ENCODE measurements around the gene RAI1. TPM values are rescaled to one million over a fixed set of nuclear protein-coding genes. Genes with fewer than 3 reads are reported as not detected.

The RAI1 gene
- total and polyA plus RNA-seq, 2 of the 13 experiments (the other 11 are each of a cell fraction or from before 2014, with no cell fraction given) = 3.4 to 5.2 TPM

DNA sequence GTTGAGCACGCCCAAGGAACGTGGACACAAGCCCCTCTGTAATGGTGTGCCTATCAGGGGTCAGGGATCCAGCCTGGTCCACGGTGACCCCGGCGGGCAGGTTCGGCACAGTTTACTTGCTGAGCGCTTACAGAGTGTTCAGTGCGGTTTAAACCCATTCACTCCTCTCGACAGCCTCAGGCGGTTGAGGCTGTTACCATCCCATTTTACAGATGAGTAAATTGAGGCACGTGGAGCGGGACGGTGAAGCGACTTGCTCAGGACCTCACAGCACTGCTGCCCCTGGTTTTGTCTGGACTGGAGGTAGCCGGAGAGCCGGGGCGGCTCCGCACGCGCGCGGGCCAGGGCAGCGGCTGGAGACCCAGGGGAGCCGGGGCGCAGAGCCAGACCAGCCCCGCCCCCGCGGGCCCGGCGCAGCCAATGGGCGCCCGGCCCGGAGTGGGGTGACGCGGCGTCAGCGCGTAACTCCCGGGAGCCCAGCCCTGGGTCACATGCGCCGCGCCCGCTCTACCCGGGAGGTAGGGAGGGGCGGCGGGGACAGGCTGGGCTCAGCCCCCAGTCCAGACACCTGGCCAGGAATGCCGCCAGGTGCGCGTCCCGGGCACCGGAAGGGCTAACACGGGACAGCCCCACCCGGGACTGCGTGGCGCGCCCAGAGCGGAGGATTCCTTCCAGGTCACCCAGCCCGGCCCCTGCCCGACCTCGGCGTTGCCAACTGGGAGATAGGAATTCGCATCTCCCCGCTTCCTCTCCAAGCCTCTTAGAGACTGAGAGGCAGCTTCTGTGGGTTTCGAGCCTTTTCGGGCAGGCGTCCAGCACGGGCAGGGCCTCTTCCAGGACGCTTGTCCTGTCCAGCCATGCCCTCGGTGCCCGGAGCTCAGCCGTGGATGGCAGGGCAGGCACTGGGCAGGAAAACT lies 158.8 kb downstream of the RAI1 start (continued):
- TF ChIP-seq, protein P1, sequence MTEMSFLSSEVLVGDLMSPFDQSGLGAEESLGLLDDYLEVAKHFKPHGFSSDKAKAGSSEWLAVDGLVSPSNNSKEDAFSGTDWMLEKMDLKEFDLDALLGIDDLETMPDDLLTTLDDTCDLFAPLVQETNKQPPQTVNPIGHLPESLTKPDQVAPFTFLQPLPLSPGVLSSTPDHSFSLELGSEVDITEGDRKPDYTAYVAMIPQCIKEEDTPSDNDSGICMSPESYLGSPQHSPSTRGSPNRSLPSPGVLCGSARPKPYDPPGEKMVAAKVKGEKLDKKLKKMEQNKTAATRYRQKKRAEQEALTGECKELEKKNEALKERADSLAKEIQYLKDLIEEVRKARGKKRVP (CRISPR knock-in tag; IDR thresholded peaks at IDR 0.05) = peak in 1 of 2 experiments; percentile 62; a peak in 2 of 4 replicates
- peak; percentile 74 for TF ChIP-seq TEAD3 (CRISPR knock-in tag; optimal IDR thresholded peaks at IDR 0.05; ENCODE audit: borderline replicate concordance)
- TF ChIP-seq ZNF747 (CRISPR knock-in tag; IDR thresholded peaks at IDR 0.05; ENCODE audit: borderline replicate concordance) = no peak
- TF ChIP-seq, protein P2, sequence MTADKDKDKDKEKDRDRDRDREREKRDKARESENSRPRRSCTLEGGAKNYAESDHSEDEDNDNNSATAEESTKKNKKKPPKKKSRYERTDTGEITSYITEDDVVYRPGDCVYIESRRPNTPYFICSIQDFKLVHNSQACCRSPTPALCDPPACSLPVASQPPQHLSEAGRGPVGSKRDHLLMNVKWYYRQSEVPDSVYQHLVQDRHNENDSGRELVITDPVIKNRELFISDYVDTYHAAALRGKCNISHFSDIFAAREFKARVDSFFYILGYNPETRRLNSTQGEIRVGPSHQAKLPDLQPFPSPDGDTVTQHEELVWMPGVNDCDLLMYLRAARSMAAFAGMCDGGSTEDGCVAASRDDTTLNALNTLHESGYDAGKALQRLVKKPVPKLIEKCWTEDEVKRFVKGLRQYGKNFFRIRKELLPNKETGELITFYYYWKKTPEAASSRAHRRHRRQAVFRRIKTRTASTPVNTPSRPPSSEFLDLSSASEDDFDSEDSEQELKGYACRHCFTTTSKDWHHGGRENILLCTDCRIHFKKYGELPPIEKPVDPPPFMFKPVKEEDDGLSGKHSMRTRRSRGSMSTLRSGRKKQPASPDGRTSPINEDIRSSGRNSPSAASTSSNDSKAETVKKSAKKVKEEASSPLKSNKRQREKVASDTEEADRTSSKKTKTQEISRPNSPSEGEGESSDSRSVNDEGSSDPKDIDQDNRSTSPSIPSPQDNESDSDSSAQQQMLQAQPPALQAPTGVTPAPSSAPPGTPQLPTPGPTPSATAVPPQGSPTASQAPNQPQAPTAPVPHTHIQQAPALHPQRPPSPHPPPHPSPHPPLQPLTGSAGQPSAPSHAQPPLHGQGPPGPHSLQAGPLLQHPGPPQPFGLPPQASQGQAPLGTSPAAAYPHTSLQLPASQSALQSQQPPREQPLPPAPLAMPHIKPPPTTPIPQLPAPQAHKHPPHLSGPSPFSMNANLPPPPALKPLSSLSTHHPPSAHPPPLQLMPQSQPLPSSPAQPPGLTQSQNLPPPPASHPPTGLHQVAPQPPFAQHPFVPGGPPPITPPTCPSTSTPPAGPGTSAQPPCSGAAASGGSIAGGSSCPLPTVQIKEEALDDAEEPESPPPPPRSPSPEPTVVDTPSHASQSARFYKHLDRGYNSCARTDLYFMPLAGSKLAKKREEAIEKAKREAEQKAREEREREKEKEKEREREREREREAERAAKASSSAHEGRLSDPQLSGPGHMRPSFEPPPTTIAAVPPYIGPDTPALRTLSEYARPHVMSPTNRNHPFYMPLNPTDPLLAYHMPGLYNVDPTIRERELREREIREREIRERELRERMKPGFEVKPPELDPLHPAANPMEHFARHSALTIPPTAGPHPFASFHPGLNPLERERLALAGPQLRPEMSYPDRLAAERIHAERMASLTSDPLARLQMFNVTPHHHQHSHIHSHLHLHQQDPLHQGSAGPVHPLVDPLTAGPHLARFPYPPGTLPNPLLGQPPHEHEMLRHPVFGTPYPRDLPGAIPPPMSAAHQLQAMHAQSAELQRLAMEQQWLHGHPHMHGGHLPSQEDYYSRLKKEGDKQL (CRISPR knock-in tag; IDR thresholded peaks at IDR 0.05; ENCODE audit: low read depth) = no peak
- TF ChIP-seq NFIB (CRISPR knock-in tag; IDR thresholded peaks at IDR 0.05; ENCODE audit: borderline replicate concordance) = no peak
- TF ChIP-seq RXRB (CRISPR knock-in tag; IDR thresholded peaks at IDR 0.05; ENCODE audit: borderline replicate concordance) = peak; percentile 66
- TF ChIP-seq ZNF251 (CRISPR knock-in tag; IDR thresholded peaks at IDR 0.05) = no peak
- TF ChIP-seq RFX3 (CRISPR knock-in tag; IDR thresholded peaks at IDR 0.05) = no peak
- TF ChIP-seq, protein P3, sequence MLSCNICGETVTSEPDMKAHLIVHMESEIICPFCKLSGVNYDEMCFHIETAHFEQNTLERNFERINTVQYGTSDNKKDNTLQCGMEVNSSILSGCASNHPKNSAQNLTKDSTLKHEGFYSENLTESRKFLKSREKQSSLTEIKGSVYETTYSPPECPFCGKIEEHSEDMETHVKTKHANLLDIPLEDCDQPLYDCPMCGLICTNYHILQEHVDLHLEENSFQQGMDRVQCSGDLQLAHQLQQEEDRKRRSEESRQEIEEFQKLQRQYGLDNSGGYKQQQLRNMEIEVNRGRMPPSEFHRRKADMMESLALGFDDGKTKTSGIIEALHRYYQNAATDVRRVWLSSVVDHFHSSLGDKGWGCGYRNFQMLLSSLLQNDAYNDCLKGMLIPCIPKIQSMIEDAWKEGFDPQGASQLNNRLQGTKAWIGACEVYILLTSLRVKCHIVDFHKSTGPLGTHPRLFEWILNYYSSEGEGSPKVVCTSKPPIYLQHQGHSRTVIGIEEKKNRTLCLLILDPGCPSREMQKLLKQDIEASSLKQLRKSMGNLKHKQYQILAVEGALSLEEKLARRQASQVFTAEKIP (CRISPR knock-in tag; IDR thresholded peaks at IDR 0.05; ENCODE audit: borderline replicate concordance) = no peak
- TF ChIP-seq ZNF326 (CRISPR knock-in tag; IDR thresholded peaks at IDR 0.05; ENCODE audit: borderline replicate concordance) = no peak
- TF ChIP-seq CAMTA2 (CRISPR knock-in tag; IDR thresholded peaks at IDR 0.05; ENCODE audit: borderline replicate concordance) = peak; percentile 70; the same call in 1 of the 2 replicates
- TF ChIP-seq SNAPC2 (CRISPR knock-in tag; IDR thresholded peaks at IDR 0.05) = peak; percentile 78
- no peak for TF ChIP-seq SETDB1 (CRISPR knock-in tag; IDR thresholded peaks at IDR 0.05; ENCODE audit: borderline replicate concordance)
- no peak for TF ChIP-seq CC2D1A (CRISPR knock-in tag; IDR thresholded peaks at IDR 0.05)
- TF ChIP-seq SSRP1 (CRISPR knock-in tag; IDR thresholded peaks at IDR 0.05) = no peak; the same call in none of the 2 replicates
- TF ChIP-seq, protein P4, sequence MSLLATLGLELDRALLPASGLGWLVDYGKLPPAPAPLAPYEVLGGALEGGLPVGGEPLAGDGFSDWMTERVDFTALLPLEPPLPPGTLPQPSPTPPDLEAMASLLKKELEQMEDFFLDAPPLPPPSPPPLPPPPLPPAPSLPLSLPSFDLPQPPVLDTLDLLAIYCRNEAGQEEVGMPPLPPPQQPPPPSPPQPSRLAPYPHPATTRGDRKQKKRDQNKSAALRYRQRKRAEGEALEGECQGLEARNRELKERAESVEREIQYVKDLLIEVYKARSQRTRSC (CRISPR knock-in tag; IDR thresholded peaks at IDR 0.05; ENCODE audit: low read depth) = no peak
- TF ChIP-seq ZNF331 (CRISPR knock-in tag; IDR thresholded peaks at IDR 0.05) = peak; percentile 15; the same call in 1 of the 2 replicates
- TF ChIP-seq SMARCE1 (IDR thresholded peaks at IDR 0.05; ENCODE audit: borderline replicate concordance) = no peak
- TF ChIP-seq ZNF274 (CRISPR knock-in tag; IDR thresholded peaks at IDR 0.05) = no peak

Data from HepG2 (cell line).